Parathyroid adenoma (tissue), 2 donors: ENCODE measurements around the gene CXorf58.

Experiments
- H2AFZ ChIP-seq: fragments of 300-600 bp; sonication (generic); one replicate; pipeline ENCODE4 v1.7.0; 2017; ENCODE audit warnings: antibody characterized with exemption, mild to moderate bottlenecking
- H3K27ac ChIP-seq: fragments of 300-600 bp; sonication (generic); one replicate; pipeline ENCODE4 v1.7.0; 2017
- H3K27me3 ChIP-seq: fragments of 300-600 bp; sonication (generic); one replicate; pipeline ENCODE4 v1.7.0; 2017; ENCODE audit warnings: low read length; ENCODE audit not compliant: control insufficient read depth, insufficient read depth
- H3K36me3 ChIP-seq: fragments of 300-600 bp; sonication (generic); one replicate; pipeline ENCODE4 v1.7.0; 2017; ENCODE audit warnings: low read length; ENCODE audit not compliant: control insufficient read depth, insufficient read depth
- H3K4me1 ChIP-seq: fragments of 300-600 bp; sonication (generic); one replicate; pipeline ENCODE4 v1.7.0; 2017; ENCODE audit warnings: control low read depth
- H3K4me2 ChIP-seq: fragments of 300-600 bp; sonication (generic); one replicate; pipeline ENCODE4 v1.7.0; 2017; ENCODE audit warnings: low read length
- H3K4me3 ChIP-seq: fragments of 300-600 bp; sonication (generic); one replicate; pipeline ENCODE4 v1.7.0; 2017; ENCODE audit warnings: low read depth, low read length
- H3K79me2 ChIP-seq: fragments of 300-600 bp; sonication (generic); one replicate; pipeline ENCODE4 v1.7.0; 2017; ENCODE audit warnings: control low read depth
- H3K9ac ChIP-seq: fragments of 300-600 bp; sonication (generic); one replicate; pipeline ENCODE4 v1.7.0; 2017; ENCODE audit warnings: mild to moderate bottlenecking
- H3K9me3 ChIP-seq: fragments of 300-600 bp; sonication (generic); one replicate; pipeline ENCODE4 v1.7.0; 2017; ENCODE audit warnings: low read length; ENCODE audit not compliant: control insufficient read depth
- CTCF ChIP-seq: fragments of 300-600 bp; sonication (generic); IDR thresholded peaks from one replicate; pipeline ENCODE4 v1.7.0; 2017; ENCODE audit warnings: antibody characterized with exemption, mild to moderate bottlenecking
- donor health status: primary hyperparathyroidism.

Gene CXorf58

DNA sequence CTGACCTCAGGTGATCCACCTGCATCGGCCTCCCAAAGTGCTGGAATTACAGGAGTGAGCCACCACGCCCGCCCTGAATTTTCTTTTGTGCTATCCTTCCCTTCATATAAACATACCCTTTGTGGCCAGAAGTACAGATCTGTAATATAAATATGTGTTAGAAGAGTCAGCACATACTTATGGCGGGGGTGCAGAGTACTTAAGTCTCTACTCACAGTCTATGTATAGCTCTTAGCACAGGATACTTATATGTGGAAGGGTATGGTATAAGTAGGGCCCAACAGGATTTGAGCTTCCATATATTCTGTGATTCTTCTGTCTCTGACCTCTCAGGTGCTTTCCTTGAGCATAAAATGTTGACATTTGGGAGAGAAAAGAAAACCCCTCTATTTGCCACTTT lies 18.2 kb downstream of the CXorf58 start:
- Histone ChIP-seq H3K79me2 (no peaks in the 10 kb centered on the region), H3K4me2 (no peak overlapping the region), H3K4me3 (no peak overlapping the region), H3K36me3 (no peaks in the 10 kb centered on the region), H2AFZ (no peak overlapping the region), H3K27me3 (no peaks in the 10 kb centered on the region), H3K27ac (no peak overlapping the region), H3K9ac (no peak overlapping the region), H3K9me3 (no peaks in the 10 kb centered on the region), H3K4me1 (no peaks in the 10 kb centered on the region)
- no peak for TF ChIP-seq CTCF

DNA sequence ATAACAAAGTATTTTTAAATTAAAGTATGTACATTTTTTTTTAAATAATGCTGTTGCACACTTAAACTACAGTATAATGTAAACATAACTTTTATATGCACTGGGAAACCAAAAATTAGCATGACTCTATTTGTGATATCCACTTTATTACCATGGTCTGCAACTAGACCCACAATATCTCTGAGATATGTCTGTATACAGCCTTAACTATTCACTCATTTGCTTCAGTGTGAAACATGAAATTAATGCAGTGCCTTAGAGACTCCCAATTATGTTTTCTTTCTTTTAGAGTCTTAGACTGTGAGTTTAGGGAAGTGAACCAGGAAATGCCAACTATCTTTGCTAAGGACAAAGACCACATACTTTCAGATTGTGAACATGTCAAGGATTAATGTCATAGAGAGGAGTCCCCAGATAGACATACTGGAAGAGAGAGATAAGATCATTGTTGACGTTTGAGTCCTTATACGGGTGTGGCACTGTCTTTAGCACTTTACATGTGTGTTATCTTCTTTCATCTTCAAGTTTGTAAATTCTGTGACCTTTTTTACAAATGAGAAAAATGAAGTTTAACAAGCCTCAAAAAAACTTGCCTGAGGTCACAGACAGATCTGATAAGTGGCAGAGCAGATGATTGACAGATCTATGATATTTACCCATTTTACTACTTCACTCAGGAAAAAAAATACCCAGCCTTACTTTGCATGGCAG lies 23.2 kb downstream of the CXorf58 start:
- H3K4me1 ChIP-seq, result no peaks in the 10 kb centered on the region
- no peak overlapping the region for H3K27ac ChIP-seq
- H3K9ac ChIP-seq, result no peak overlapping the region
- no peak for TF ChIP-seq CTCF
- no peaks in the 10 kb centered on the region for H3K36me3 ChIP-seq
- H3K4me3 ChIP-seq, result no peak overlapping the region
- H3K79me2 ChIP-seq, result no peaks in the 10 kb centered on the region
- H2AFZ ChIP-seq, result no peak overlapping the region
- no peaks in the 10 kb centered on the region for H3K27me3 ChIP-seq
- H3K4me2 ChIP-seq, result no peak overlapping the region
- H3K9me3 ChIP-seq, result no peaks in the 10 kb centered on the region

DNA sequence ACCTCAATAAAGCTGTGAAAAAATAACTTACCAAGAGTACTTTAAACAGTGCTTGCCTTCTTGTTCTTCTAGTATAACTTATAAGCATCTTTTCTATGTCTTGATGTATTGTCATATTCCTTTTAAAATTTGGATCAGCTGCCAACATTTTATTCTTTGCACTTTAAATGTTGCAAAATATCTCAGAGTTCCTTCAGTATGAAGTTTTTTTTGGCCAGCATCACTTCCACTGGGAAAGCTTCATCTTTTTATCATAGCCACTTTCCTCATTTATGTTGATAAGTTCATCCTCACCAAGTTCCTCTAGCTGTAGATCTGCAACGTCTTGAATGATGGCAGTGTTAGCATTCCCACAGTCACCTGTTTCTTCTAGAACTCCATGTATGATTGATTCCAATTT lies 24.2 kb downstream of the CXorf58 start:
- no peaks in the 10 kb centered on the region for H3K9me3 ChIP-seq
- H3K9ac ChIP-seq, result no peak overlapping the region
- no peak overlapping the region for H3K4me2 ChIP-seq
- TF ChIP-seq CTCF, result no peak
- no peaks in the 10 kb centered on the region for H3K79me2 ChIP-seq
- no peak overlapping the region for H2AFZ ChIP-seq
- no peak overlapping the region for H3K4me3 ChIP-seq
- H3K36me3 ChIP-seq, result no peaks in the 10 kb centered on the region
- no peaks in the 10 kb centered on the region for H3K27me3 ChIP-seq
- no peak overlapping the region for H3K27ac ChIP-seq
- no peaks in the 10 kb centered on the region for H3K4me1 ChIP-seq

DNA sequence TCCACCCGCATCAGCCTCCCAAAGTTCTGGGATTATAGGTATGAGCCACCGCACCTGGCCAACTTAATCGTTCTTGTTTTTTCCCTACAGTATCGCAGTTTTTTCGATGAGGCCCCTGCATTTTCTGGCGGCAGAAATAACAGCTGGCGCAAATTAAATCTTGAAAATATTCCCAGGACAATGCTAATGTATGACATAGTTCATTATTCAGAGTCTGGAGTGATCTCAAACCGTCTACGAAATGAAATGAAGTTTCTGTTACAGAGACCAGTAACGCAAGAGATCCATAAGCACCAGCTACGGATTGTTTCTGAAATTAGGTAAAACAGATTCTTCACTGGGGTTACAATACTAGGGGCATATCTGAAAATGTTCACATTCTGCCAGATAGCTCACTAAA lies 27.3 kb downstream of the CXorf58 start:
- no peak for TF ChIP-seq CTCF
- H3K27ac ChIP-seq, result no peak overlapping the region
- H3K9ac ChIP-seq, result no peak overlapping the region
- H3K79me2 ChIP-seq, result no peaks in the 10 kb centered on the region
- H3K9me3 ChIP-seq, result no peaks in the 10 kb centered on the region
- H2AFZ ChIP-seq, result no peak overlapping the region
- H3K4me3 ChIP-seq, result no peak overlapping the region
- no peaks in the 10 kb centered on the region for H3K4me1 ChIP-seq
- H3K27me3 ChIP-seq, result no peaks in the 10 kb centered on the region
- H3K4me2 ChIP-seq, result no peak overlapping the region
- H3K36me3 ChIP-seq, result no peaks in the 10 kb centered on the region

DNA sequence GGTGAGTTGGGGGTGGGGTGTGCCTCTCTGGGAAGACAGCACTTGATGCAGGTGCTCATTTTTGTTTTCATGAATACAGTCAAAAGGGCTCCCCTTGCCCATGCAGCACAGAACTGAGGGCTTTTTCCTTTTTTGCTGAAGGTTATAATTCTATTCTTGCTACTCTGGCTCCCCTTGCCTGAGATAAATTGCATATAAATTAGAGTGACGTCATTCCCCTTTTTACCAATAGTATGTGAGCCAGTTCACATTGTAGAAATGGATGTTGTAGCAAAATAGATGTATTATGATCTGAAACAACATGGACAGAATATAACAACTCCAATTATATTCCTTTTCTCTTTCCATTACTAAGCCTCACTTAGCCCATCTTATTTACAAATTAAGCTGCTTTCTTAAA lies 28.4 kb downstream of the CXorf58 start:
- Histone ChIP-seq H3K9me3 (no peaks in the 10 kb centered on the region), H3K4me3 (no peak overlapping the region), H3K4me1 (no peaks in the 10 kb centered on the region), H3K9ac (no peak overlapping the region), H3K79me2 (no peaks in the 10 kb centered on the region), H2AFZ (no peak overlapping the region), H3K36me3 (no peaks in the 10 kb centered on the region), H3K27me3 (no peaks in the 10 kb centered on the region), H3K27ac (no peak overlapping the region), H3K4me2 (no peak overlapping the region)
- TF ChIP-seq CTCF, result no peak
